ENCODE measurements around the gene RNF31. TPM values are rescaled to one million over a fixed set of nuclear protein-coding genes. Genes with fewer than 3 reads are reported as not detected.

RNF31 gene
- total and polyA plus RNA-seq, 2 donors (not counting 1 experiment from before 2014, with no cell fraction given) = 69.8 to 103 TPM

- peaks cover 3 to 72% of the 10 kb centered on the region in 2 experiments for H3K36me3 ChIP-seq (replicated peaks in 1 of 2; ENCODE audit: control extremely low read depth in 1 of 2, control insufficient read depth in 1 of 2, extremely low read depth in 1 of 2, insufficient read depth in 2 of 2, low read length in 1 of 2)
- WGBS (ENCODE audit: insufficient coverage) = 75% methylated on average over 14 of the region's 18 CpGs
- peak overlapping the region; percentile 38 for H3K27ac Mint-ChIP-seq
Measured at GRCh38 chr14:24179961-24180796, 32.9 kb downstream of the RNF31 start.

More at GRCh38 chr14:24179961-24180796, 32.9 kb downstream of the RNF31 start:
- CTCF ChIA-PET = interaction anchor here (0.8 to 1.6 kb wide), 3 partner anchors 14 to 85 kb away, joined by 3 read pairs; partner anchors contain the start of gene PSME2
- no peak overlapping the region for H3K4me3 ChIP-seq (ENCODE audit: control extremely low read depth in 1 of 5, extremely low read depth in 1 of 5, insufficient read depth in 1 of 5, low read depth in 2 of 5, low read length in 4 of 5)
- intact Hi-C loops (cut with micrococcal nuclease) = no loop called here
- H3K9ac ChIP-seq (ENCODE audit: low read length) = no peak overlapping the region
- no peaks in the 10 kb centered on the region for H3K4me1 ChIP-seq (ENCODE audit: control insufficient read depth in 2 of 2, insufficient read depth in 2 of 2, low read length in 2 of 2)
- DNase-seq (no peak), ATAC-seq (ENCODE audit: low read depth) (no peak)
- no peaks in the 10 kb centered on the region for H3K27me3 ChIP-seq (replicated peaks in 1 of 4; ENCODE audit: control extremely low read depth in 1 of 4, control insufficient read depth in 3 of 4, insufficient read depth in 4 of 4, low read length in 3 of 4)
- Mint-ChIP-seq H3K9me3 (ENCODE audit: insufficient read depth) (no peaks in the 10 kb centered on the region), H3K4me3 (no peak overlapping the region), H3K4me1 (peaks cover 8% of the 10 kb centered on the region), H3K27me3 (no peaks in the 10 kb centered on the region)
- peaks cover 5% of the 10 kb centered on the region for H3K79me2 ChIP-seq (ENCODE audit: control insufficient read depth, insufficient read depth, low read length)
- no peaks in the 10 kb centered on the region for H3K9me3 ChIP-seq (ENCODE audit: control extremely low read depth in 1 of 3, control insufficient read depth in 2 of 3, insufficient read depth in 1 of 3, low read length in 2 of 3)
- H3K27ac ChIP-seq (ENCODE audit: low read length in 2 of 2) = no peak overlapping the region
- no peak for TF ChIP-seq CTCF (IDR thresholded peaks at IDR 0.05)
- TF ChIP-seq EZH2 (IDR thresholded peaks at IDR 0.05; ENCODE audit: borderline replicate concordance, insufficient read depth, low read depth, low read length, poor library complexity, severe bottlenecking) = no peak
- H3K4me2 ChIP-seq (replicated peaks; ENCODE audit: low read depth, low read length, poor library complexity, severe bottlenecking) = no peak overlapping the region
- H4K20me1 ChIP-seq (ENCODE audit: control insufficient read depth, insufficient read depth, low read length, poor library complexity, severe bottlenecking) = no peaks in the 10 kb centered on the region
- H2AFZ ChIP-seq (ENCODE audit: insufficient read depth, low read depth, low read length, poor library complexity, severe bottlenecking) = no peak overlapping the region
- POLR2A ChIA-PET = interaction anchor here (0.5 to 0.8 kb wide), 2 partner anchors 36 to 52 kb away, joined by 3 to 11 read pairs; partner anchors contain the start of genes GMPR2, MDP1 and NEDD8
